LNCaP clone FGC (cell line): ENCODE data around the gene AIP.

Experiments
- DNase-seq: peaks from one replicate; pipeline ENCODE4 v3.0.0-alpha.2; 2011; ENCODE audit warnings: low read depth
- H3K4me3 ChIP-seq: 2 replicates; pipeline ENCODE4 v1.5.1; 2011; ENCODE audit warnings: mild to moderate bottlenecking, low read depth, low read length, control low read depth
- TF ChIP-seq, protein P1 (sequence below): IDR thresholded peaks from 2 replicates; pipeline ENCODE4 v1.5.1; 2012; ENCODE audit warnings: mild to moderate bottlenecking; ENCODE audit not compliant: control insufficient read depth, insufficient read depth; ENCODE audit errors: extremely low read depth

The AIP gene

DNA sequence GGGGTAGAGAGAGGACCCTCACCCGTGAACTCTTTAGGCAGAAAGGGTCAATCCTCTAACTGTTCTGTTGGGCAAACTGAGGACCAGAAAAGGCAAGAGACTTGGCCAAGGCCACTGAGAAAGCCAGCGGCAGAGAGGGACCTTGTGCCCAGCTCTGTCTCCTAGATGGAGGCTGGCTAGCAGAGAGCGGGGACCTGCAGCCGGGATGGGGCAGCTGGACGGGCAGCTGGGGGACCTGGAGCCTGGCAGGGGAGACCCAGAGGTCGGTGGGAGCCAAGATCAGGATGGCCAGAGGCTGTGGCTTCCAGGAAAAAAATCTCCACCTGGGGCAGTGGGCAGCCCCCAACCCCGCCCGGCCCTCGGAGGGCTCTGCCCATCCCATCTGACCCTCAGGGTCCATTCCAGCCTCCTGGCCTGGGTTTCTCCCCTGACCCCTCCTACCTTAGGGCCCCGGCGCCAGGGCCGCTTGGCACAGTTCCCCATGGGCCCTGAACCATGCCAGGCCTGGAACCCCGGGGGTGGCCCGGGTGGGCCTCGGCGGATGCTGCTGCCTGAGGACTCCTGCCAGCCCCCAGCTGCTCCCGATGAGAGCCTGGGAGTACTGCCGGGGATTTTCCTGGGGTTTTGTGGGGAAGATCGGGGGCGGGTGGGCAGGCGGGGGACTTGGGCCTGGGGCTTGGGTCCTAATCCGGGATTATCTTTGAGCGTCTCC lies 40.2 kb downstream of the AIP start, which contains the start of gene CABP2:
Gene CABP2, minus strand, starts transcription at position 603 of the 712 bp plus-strand sequence. Its CDS starts 120 bp downstream, at position 483.
- no peak within 1 kb of the TSS for H3K4me3 ChIP-seq
- TF ChIP-seq, protein P1, sequence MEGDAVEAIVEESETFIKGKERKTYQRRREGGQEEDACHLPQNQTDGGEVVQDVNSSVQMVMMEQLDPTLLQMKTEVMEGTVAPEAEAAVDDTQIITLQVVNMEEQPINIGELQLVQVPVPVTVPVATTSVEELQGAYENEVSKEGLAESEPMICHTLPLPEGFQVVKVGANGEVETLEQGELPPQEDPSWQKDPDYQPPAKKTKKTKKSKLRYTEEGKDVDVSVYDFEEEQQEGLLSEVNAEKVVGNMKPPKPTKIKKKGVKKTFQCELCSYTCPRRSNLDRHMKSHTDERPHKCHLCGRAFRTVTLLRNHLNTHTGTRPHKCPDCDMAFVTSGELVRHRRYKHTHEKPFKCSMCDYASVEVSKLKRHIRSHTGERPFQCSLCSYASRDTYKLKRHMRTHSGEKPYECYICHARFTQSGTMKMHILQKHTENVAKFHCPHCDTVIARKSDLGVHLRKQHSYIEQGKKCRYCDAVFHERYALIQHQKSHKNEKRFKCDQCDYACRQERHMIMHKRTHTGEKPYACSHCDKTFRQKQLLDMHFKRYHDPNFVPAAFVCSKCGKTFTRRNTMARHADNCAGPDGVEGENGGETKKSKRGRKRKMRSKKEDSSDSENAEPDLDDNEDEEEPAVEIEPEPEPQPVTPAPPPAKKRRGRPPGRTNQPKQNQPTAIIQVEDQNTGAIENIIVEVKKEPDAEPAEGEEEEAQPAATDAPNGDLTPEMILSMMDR: no peak
- DNase-seq: no peak

DNA sequence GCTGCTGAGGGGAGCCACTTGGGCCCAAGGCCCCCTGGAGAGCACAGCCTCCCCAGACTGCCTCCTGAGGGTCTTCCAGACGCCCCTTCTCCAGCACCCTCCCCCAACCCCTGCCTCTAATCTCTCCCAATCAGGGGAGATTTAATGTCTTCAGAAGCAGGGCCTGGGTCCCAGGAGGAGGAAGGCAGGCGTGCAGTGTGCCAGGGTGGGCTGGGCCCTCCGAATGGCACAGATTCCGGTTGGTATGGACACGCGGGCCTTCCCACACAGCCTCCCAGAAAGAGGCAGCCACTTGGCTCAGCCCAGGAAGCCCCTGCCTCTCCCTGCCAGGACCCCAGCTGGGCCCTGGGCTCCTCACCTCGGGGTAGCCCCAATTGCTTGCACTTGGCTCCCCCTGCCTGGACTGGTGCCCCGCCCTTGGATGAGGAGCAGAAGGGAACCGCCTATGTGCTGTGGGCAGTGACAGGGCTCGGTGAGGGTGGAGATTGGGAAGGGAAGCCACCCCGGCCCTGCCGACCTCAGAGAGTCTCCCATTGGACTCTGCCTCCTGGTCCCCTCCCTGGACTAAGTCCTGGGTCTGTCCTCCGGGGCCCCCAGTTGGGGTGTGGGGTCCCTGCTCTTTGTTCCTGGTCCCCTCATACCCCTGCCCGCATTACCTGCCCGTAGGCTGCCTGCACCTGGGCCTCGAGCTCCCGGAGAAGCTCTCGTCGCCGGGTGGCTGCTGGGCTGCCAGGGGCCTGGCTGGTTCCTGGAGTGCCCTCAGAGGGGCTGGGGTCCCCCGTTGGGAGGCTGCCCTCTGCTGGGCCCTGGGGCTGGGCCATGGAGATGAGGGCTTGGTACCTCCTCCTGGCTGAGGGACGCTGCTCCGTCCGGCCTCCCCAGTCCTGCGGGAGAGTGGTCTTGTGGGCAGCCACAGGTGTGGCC lies 41.0 kb downstream of the AIP start:
- H3K4me3 ChIP-seq: no peak overlapping the region
- no peak for DNase-seq
- TF ChIP-seq, protein P1: no peak

DNA sequence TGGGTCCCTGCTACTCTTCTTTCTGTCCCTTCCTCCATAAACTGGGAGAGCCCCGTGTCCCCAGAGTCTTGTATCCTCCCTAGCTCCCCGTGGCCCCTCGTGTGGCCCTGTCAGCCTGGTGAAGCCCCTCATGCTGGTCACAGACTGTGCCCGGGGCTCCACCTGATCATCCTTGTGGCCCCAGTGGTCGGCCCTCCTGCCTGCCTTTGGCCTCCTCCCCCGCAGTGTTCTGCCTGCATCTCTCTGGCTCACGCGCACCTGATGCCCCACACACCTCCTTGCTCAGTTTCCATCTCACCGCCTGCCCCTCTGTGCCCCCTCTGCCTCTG lies 41.6 kb downstream of the AIP start:
- TF ChIP-seq, protein P1: no peak
- no peak overlapping the region for H3K4me3 ChIP-seq
- no peak for DNase-seq

DNA sequence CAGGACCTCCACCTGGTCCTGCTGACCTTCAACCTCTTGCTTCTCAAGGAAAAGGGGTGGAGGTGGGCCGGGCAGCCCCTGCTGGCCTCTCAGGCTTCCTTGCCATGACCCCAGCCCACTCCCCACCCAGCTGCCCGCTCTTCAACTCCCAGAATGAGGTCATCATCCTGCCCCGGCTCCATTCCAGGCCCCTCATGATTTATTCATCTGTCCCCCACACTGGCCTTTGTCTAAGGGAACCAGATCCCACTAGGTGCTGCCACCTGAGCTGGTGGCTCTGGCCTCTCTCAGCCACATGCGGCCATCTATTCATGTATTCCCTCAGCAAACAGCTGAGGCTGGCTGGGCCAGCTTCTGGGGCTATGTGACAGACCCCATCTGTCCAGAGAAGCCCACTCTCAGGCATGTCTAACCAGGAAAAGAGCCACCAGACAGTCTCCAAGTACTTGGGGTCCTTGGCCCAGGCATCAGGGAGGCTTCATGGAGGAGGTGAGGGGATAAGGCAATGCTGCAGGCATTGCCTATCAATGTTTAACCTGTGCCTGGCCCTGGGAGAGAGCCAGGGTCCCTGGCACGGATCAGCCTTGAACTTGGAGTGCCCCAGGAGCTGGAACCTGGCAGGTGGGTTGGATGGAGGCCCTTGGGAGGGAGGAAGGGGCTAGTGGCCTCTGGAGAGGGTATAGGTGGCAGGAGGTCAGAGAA lies 42.6 kb downstream of the AIP start:
- TF ChIP-seq, protein P1: no peak
- no peak for DNase-seq
- H3K4me3 ChIP-seq: no peak overlapping the region

DNA sequence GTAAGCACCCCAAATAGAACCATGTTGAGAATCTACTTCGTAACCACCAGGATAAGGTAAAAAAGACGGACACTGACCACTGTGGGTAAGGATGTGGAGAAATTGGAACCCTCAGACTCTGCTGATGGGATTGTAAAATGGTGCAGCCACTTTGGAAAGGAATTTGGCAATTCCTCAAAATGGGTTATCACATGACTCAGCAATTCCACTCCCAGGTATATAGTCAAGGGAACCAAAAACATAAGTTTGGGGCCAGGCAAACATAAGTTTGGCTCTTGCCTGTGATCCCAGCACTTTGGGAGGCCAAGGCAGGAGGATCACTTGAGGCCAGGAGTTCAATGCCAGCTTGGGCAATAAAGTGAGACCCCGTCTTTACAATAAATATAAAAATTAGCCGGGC lies 45.5 kb downstream of the AIP start:
- H3K4me3 ChIP-seq: no peak overlapping the region
- TF ChIP-seq, protein P1: no peak
- DNase-seq: no peak

DNA sequence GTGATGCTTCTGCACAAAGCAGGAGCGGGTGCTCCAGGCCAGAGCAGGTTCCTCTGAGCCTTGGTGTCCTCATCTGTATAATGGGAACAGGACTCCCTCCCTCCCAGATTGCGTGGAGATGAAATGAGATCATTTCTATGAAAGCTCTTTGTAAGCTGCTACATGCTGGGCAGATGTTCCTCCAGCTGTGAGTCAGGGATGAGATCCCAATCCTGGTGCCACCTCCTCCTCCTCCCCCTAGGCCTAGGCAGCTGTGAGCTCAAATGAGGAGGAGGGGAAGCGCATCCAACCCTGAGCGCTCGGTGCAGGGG lies 47.4 kb downstream of the AIP start:
- no peak for DNase-seq
- no peak overlapping the region for H3K4me3 ChIP-seq
- TF ChIP-seq, protein P1: no peak
